Loucy (cell line): ENCODE measurements around the gene CFAP97.

ENCODE experiments used
- EZH2phosphoT487 ChIP-seq: fragments of 200-600 bp; IDR thresholded peaks from 2 replicates; pipeline ENCODE4 v1.6.1; 2018; ENCODE audit warnings: antibody characterized with exemption, mild to moderate bottlenecking, moderate library complexity, borderline replicate concordance
- TF ChIP-seq, protein P1 (sequence below): fragments of 200-600 bp; sonication (generic); conservative IDR thresholded peaks from 2 replicates; pipeline ENCODE4 v1.5.1; 2014; ENCODE audit warnings: mild to moderate bottlenecking, antibody characterized with exemption, low read length

DNA sequence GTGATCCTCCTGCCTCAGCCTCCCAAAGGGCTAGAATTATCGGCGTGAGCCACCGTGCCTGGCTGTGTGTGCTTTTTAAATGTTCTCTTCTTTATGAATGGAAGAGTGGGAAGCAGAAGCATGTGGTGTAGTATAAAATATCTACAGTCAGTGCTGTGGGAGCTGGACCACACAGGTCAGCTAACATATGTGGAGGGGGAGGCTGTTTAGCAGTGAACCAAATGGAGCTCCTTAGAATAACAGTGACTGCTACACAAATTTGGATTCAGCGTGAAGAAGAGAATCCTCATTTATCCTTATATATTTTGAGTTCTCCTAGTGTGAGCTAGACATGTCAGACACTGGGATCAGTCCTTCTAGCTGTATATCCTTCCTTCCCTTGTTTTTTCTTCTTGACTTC, 8.8 kb upstream of the CFAP97 start:
- TF ChIP-seq, protein P1, sequence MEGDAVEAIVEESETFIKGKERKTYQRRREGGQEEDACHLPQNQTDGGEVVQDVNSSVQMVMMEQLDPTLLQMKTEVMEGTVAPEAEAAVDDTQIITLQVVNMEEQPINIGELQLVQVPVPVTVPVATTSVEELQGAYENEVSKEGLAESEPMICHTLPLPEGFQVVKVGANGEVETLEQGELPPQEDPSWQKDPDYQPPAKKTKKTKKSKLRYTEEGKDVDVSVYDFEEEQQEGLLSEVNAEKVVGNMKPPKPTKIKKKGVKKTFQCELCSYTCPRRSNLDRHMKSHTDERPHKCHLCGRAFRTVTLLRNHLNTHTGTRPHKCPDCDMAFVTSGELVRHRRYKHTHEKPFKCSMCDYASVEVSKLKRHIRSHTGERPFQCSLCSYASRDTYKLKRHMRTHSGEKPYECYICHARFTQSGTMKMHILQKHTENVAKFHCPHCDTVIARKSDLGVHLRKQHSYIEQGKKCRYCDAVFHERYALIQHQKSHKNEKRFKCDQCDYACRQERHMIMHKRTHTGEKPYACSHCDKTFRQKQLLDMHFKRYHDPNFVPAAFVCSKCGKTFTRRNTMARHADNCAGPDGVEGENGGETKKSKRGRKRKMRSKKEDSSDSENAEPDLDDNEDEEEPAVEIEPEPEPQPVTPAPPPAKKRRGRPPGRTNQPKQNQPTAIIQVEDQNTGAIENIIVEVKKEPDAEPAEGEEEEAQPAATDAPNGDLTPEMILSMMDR, result no peak
- no peak for TF ChIP-seq EZH2phosphoT487
